H1 (cell line): Measurements from ENCODE around the gene NKD2. TPM values are rescaled to one million over a fixed set of nuclear protein-coding genes. Genes with fewer than 3 reads are reported as not detected.

Experiments
- CTCF ChIA-PET: fragments of 300-600 bp; sonication (Branson Sonifier 250); formaldehyde crosslinking; loops from one replicate; lab custom pipeline; 2021; ENCODE audit not compliant: partially characterized antibody; lab: Charles Lee
- POLR2A ChIA-PET: fragments of 300-600 bp; sonication (Branson Sonifier 250); formaldehyde crosslinking; loops from one replicate; lab custom pipeline; 2021; ENCODE audit warnings: inconsistent platforms; ENCODE audit not compliant: partially characterized antibody; lab: Charles Lee
- DNase-seq, 2 experiments: peaks; one replicate each; pipeline versions ENCODE4 v3.0.0 to v3.0.0-alpha.2; 2010 to 2022; ENCODE audit warnings: low spot score in 2 of 2, low read depth in 1 of 2, mixed read lengths in 1 of 2
- FAIRE-seq: peaks from 2 replicates; lab custom pipeline; 2011; peaks lifted over from hg19 to GRCh38; lab: Jason Lieb, UNC
- H2AFZ ChIP-seq: 2 replicates; pipeline ENCODE4 v1.8.1; 2012; ENCODE audit warnings: low read length, inconsistent platforms
- H2AK5ac ChIP-seq: 2 replicates; pipeline ENCODE4 v1.6.1; 2013; ENCODE audit warnings: low read depth, low read length
- H2BK120ac ChIP-seq: replicated peaks from 2 replicates; pipeline ENCODE3; 2013; ENCODE audit warnings: low read depth, low read length, inconsistent platforms
- H2BK12ac ChIP-seq: 2 replicates; pipeline ENCODE4 v1.6.1; 2013; ENCODE audit warnings: low read depth, low read length
- H2BK15ac ChIP-seq: 2 replicates; pipeline ENCODE4 v1.6.1; 2013; ENCODE audit warnings: low read length
- H2BK20ac ChIP-seq: 2 replicates; pipeline ENCODE4 v1.6.1; 2013; ENCODE audit warnings: low read length
- H2BK5ac ChIP-seq: 2 replicates; pipeline ENCODE4 v1.6.1; 2013; ENCODE audit warnings: low read depth, low read length
- H3K14ac ChIP-seq: 2 replicates; pipeline ENCODE4 v1.6.1; 2013; ENCODE audit warnings: inconsistent platforms; ENCODE audit not compliant: insufficient read length
- H3K18ac ChIP-seq: 2 replicates; pipeline ENCODE4 v1.6.1; 2013; ENCODE audit warnings: low read length; ENCODE audit errors: extremely low read depth
- H3K23ac ChIP-seq: 2 replicates; pipeline ENCODE4 v1.6.1; 2013; ENCODE audit warnings: inconsistent platforms; ENCODE audit not compliant: insufficient read length
- H3K23me2 ChIP-seq: 2 replicates; pipeline ENCODE4 v1.6.1; 2013; ENCODE audit warnings: low read depth, low read length
- H3K27ac ChIP-seq: 2 replicates; pipeline ENCODE4 v1.6.1; 2011; ENCODE audit warnings: low read depth, low read length, inconsistent platforms
- H3K27me3 ChIP-seq, 4 experiments: replicated peaks in 1 of 4; 1 replicate in 1 of 4; 2 replicates in 3 of 4; pipeline versions ENCODE4 v1.6.1 to v1.8.1; 2011 to 2013; ENCODE audit warnings: low read length in 3 of 4, mild to moderate bottlenecking in 3 of 4, inconsistent platforms in 2 of 4, mixed read lengths in 2 of 4, moderate library complexity in 1 of 4; ENCODE audit not compliant: control insufficient read depth in 3 of 4, insufficient read depth in 3 of 4; ENCODE audit errors: extremely low read depth in 1 of 4
- H3K36me3 ChIP-seq, 4 experiments: 2 replicates each; pipeline versions ENCODE4 v1.6.1 to v1.8.1; 2011 to 2013; ENCODE audit warnings: mild to moderate bottlenecking in 4 of 4, low read length in 3 of 4, moderate library complexity in 2 of 4, control low read depth in 1 of 4, inconsistent platforms in 1 of 4; ENCODE audit not compliant: insufficient read depth in 4 of 4, control insufficient read depth in 2 of 4
- H3K4ac ChIP-seq: replicated peaks from 2 replicates; pipeline ENCODE3; 2013; ENCODE audit warnings: low read length, low read depth, mixed read lengths, inconsistent platforms; ENCODE audit not compliant: insufficient read length
- H3K4me1 ChIP-seq, 4 experiments: replicated peaks in 1 of 4; 1 replicate in 1 of 4; 2 replicates in 3 of 4; pipeline versions ENCODE4 v1.6.1 to v1.8.1; 2011 to 2013; ENCODE audit warnings: low read length in 3 of 4, inconsistent platforms in 2 of 4, mixed read lengths in 1 of 4; ENCODE audit not compliant: insufficient read depth in 4 of 4, control insufficient read depth in 3 of 4
- H3K4me2 ChIP-seq, 2 experiments: 2 replicates each; pipeline versions ENCODE4 v1.6.1 to v1.8.1; 2011 to 2013; ENCODE audit warnings: low read depth in 2 of 2, low read length in 2 of 2, control low read depth in 1 of 2, inconsistent platforms in 1 of 2, mild to moderate bottlenecking in 1 of 2; ENCODE audit not compliant: insufficient read depth in 1 of 2
- H3K4me3 ChIP-seq, 4 experiments: fragments of 200-600, 300-600 bp in 1 of 4; sonication (generic), shearing (Covaris generic), sonication (Bioruptor Twin) in 1 of 4; 2 replicates each; pipeline versions ENCODE4 v1.5.1 to v1.8.1; 2011 to 2016; ENCODE audit warnings: low read length in 4 of 4, low read depth in 3 of 4, control low read depth in 2 of 4, inconsistent platforms in 2 of 4, mild to moderate bottlenecking in 2 of 4, mixed read lengths in 1 of 4, moderate library complexity in 1 of 4; ENCODE audit not compliant: insufficient read depth in 2 of 4; ENCODE audit errors: extremely low read depth in 1 of 4
- H3K56ac ChIP-seq: replicated peaks from 2 replicates; pipeline ENCODE3; 2013; ENCODE audit warnings: low read depth, mild to moderate bottlenecking, mixed read lengths, low read length, inconsistent platforms; ENCODE audit not compliant: insufficient read length
- H3K79me1 ChIP-seq: 2 replicates; pipeline ENCODE4 v1.6.1; 2013; ENCODE audit warnings: low read depth, low read length, control low read depth
- H3K79me2 ChIP-seq, 2 experiments: 2 replicates each; pipeline versions ENCODE4 v1.6.1 to v1.8.1; 2012 to 2013; ENCODE audit warnings: low read length in 2 of 2, mild to moderate bottlenecking in 2 of 2, inconsistent platforms in 1 of 2; ENCODE audit not compliant: insufficient read depth in 2 of 2, control insufficient read depth in 1 of 2
- H3K9ac ChIP-seq, 4 experiments: replicated peaks in 1 of 4; 1 replicate in 1 of 4; 2 replicates in 3 of 4; pipeline versions ENCODE4 v1.6.1 to v1.8.1; 2011 to 2013; ENCODE audit warnings: low read depth in 3 of 4, low read length in 3 of 4, control low read depth in 2 of 4, mild to moderate bottlenecking in 2 of 4, moderate library complexity in 2 of 4, inconsistent platforms in 1 of 4; ENCODE audit errors: extremely low read depth in 1 of 4
- H3K9me3 ChIP-seq, 2 experiments: 2 replicates each; pipeline versions ENCODE4 v1.6.1 to v1.8.1; 2012 to 2013; ENCODE audit warnings: mild to moderate bottlenecking in 2 of 2, moderate library complexity in 2 of 2, control low read depth in 1 of 2, inconsistent platforms in 1 of 2, low read depth in 1 of 2, low read length in 1 of 2, mixed read lengths in 1 of 2; ENCODE audit not compliant: insufficient read depth in 2 of 2
- H4K20me1 ChIP-seq, 2 experiments: replicated peaks in 1 of 2; 2 replicates each; pipeline versions ENCODE3 to v1.8.1; 2011 to 2013; ENCODE audit warnings: inconsistent platforms in 2 of 2, low read length in 2 of 2, mild to moderate bottlenecking in 1 of 2; ENCODE audit not compliant: insufficient read depth in 2 of 2, control insufficient read depth in 1 of 2
- H4K5ac ChIP-seq: 2 replicates; pipeline ENCODE4 v1.6.1; 2013; ENCODE audit warnings: low read length, low read depth, mixed read lengths, inconsistent platforms; ENCODE audit not compliant: insufficient read length
- H4K8ac ChIP-seq: 2 replicates; pipeline ENCODE4 v1.8.0; 2013; ENCODE audit warnings: mild to moderate bottlenecking, moderate library complexity, low read length, inconsistent platforms; ENCODE audit not compliant: insufficient read depth; ENCODE audit errors: extremely low read depth
- H4K91ac ChIP-seq: replicated peaks from 2 replicates; pipeline ENCODE3; 2013; ENCODE audit warnings: low read length, mixed read lengths, inconsistent platforms; ENCODE audit not compliant: insufficient read length
- CBX8 ChIP-seq: fragments of 300-800, 300-1000 bp; sonication (generic); IDR thresholded peaks from 2 replicates; pipeline ENCODE4 v1.7.1; 2016; ENCODE audit warnings: low read depth, low read length, borderline replicate concordance
- CTBP2 ChIP-seq: IDR thresholded peaks from 2 replicates; pipeline ENCODE4 v1.7.0; 2011; ENCODE audit warnings: borderline replicate concordance, mild to moderate bottlenecking, moderate library complexity, mixed read lengths, low read length; ENCODE audit not compliant: insufficient read depth, insufficient read length
- EGR1 ChIP-seq: IDR thresholded peaks from 2 replicates; pipeline ENCODE4 v1.6.1; 2011; ENCODE audit warnings: low read depth, low read length, borderline replicate concordance
- EP300 ChIP-seq, 2 experiments: IDR thresholded peaks; 1 replicate in 1 of 2; 2 replicates in 1 of 2; pipeline ENCODE4 v1.6.1; 2011 to 2012; ENCODE audit warnings: low read depth in 2 of 2, low read length in 2 of 2, mild to moderate bottlenecking in 2 of 2, borderline replicate concordance in 1 of 2, inconsistent platforms in 1 of 2, moderate library complexity in 1 of 2
- EZH2 ChIP-seq: fragments of 200-600 bp; sonication (generic); IDR thresholded peaks from 2 replicates; pipeline ENCODE4 v1.7.1; 2012; ENCODE audit warnings: low read depth, mild to moderate bottlenecking, moderate library complexity, low read length, inconsistent platforms; ENCODE audit not compliant: severe bottlenecking
- KDM1A ChIP-seq: fragments of 200-600, 300-600 bp; sonication (generic); IDR thresholded peaks from 2 replicates; pipeline ENCODE4 v1.7.1; 2016; ENCODE audit warnings: mild to moderate bottlenecking, low read length, borderline replicate concordance
- MAX ChIP-seq: IDR thresholded peaks from 2 replicates; pipeline ENCODE4 v1.6.1; 2012; ENCODE audit warnings: inconsistent platforms
- NRF1 ChIP-seq: IDR thresholded peaks from 2 replicates; pipeline ENCODE4 v1.6.1; 2011; ENCODE audit warnings: mild to moderate bottlenecking, low read depth, low read length, improper control_type of control experiment
- POLR2A ChIP-seq, 2 experiments: IDR thresholded peaks; 1 replicate in 1 of 2; 2 replicates in 1 of 2; pipeline ENCODE4 v1.6.1; 2011; ENCODE audit warnings: low read depth in 2 of 2, low read length in 2 of 2, mild to moderate bottlenecking in 2 of 2; ENCODE audit errors: control extremely low read depth in 1 of 2
- RFX5 ChIP-seq: IDR thresholded peaks from 2 replicates; pipeline ENCODE4 v1.6.1; 2011; ENCODE audit warnings: low read depth, low read length, improper control_type of control experiment, borderline replicate concordance
- SAP30 ChIP-seq: fragments of 300-600 bp; sonication (generic); IDR thresholded peaks from 2 replicates; pipeline ENCODE4 v1.7.1; 2012; ENCODE audit warnings: low read length, moderate library complexity, mild to moderate bottlenecking, inconsistent platforms; ENCODE audit not compliant: insufficient read depth, insufficient replicate concordance
- SUZ12 ChIP-seq: fragments of 200-600 bp; sonication (generic); IDR thresholded peaks from 2 replicates; pipeline ENCODE4 v1.6.1; 2012; ENCODE audit warnings: mild to moderate bottlenecking, inconsistent platforms, low read length, moderate library complexity, mixed read lengths
- WGBS, 2 experiments: shearing (Covaris generic) in 1 of 2; methylation state at CpG; one replicate each; pipeline versions ENCODE4 v1.1.6 to v1.1.7; 2013 to 2015; ENCODE audit warnings: low lambda C conversion rate in 2 of 2, mixed read lengths in 2 of 2, inconsistent platforms in 1 of 2, low coverage in 1 of 2, missing lambda C conversion rate in 1 of 2; ENCODE audit not compliant: insufficient replicate concordance in 2 of 2, insufficient coverage in 1 of 2, insufficient read length in 1 of 2; ENCODE audit errors: extremely low coverage in 1 of 2, missing lambda C conversion rate in 1 of 2; 5-methylcytosine and 5-hydroxymethylcytosine counted together
- polyA plus RNA-seq, 7 experiments: library from polyadenylated mRNA; depleted of rRNA in 3 of 7; stranded (reverse) in 5 of 7; unstranded in 2 of 7; fragments of >200 nt in 5 of 7; fragments of 200-250 nt in 2 of 7; gene quantifications; 1 replicate in 5 of 7; 2 replicates in 1 of 7; 4 replicates in 1 of 7; pipeline versions ENCODE4 v1.2.1 to v1.2.3, GENCODE V29; 2011 to 2013; ENCODE audit warnings: missing spikeins in 2 of 7, mixed read lengths in 2 of 7
- total RNA-seq: library from RNA; stranded (reverse); fragmentation: NEBNext Ultra II Directional; extraction: Animal tissue kit (Norgen Biotek cat#: 25700); gene quantifications from 2 replicates; pipeline ENCODE4 v1.2.1, GENCODE V29; 2021

NKD2 gene
- total and polyA plus RNA-seq, 2 of the 8 experiments (the other 6 are each of a cell fraction or from before 2014, with no cell fraction given): 5.5 to 7.9 TPM

GRCh38 chr5:1003296-1003937 is 5.2 kb upstream of the NKD2 start:
- no peaks in the 10 kb centered on the region for H3K79me2 ChIP-seq
- no peak overlapping the region for H2BK15ac ChIP-seq
- H2BK120ac ChIP-seq: no peak overlapping the region
- no peak overlapping the region for H3K4ac ChIP-seq
- no peak overlapping the region for H2BK5ac ChIP-seq
- no peak overlapping the region for H4K8ac ChIP-seq
- POLR2A ChIA-PET: no interaction called here
- no peaks in the 10 kb centered on the region; the same call in 1 of the 2 replicates for H3K79me1 ChIP-seq
- no peak overlapping the region for H3K9ac ChIP-seq
- CTCF ChIA-PET: interaction anchor here (1.0 kb wide), 1 partner anchor 83 kb away, joined by 3 read pairs; no protein-coding TSS in a partner anchor
- H2BK20ac ChIP-seq: no peak overlapping the region
- no peak overlapping the region for H3K18ac ChIP-seq
- no peak overlapping the region for H3K27ac ChIP-seq
- no peak overlapping the region for H3K14ac ChIP-seq
- H2AK5ac ChIP-seq: no peak overlapping the region
- peaks cover 13 to 48% (median 46%) of the 10 kb centered on the region in 4 experiments for H3K27me3 ChIP-seq
- no peaks in the 10 kb centered on the region for H3K36me3 ChIP-seq
- H4K20me1 ChIP-seq: no peaks in the 10 kb centered on the region
- FAIRE-seq: no peak
- 83% methylated on average over 21 of the region's 21 CpGs; no CpG with 5 or more reads in 1 of the 2 experiments for WGBS, 2 experiments
- H3K23ac ChIP-seq: no peak overlapping the region
- no peak overlapping the region for H4K5ac ChIP-seq
- H4K91ac ChIP-seq: no peak overlapping the region
- TF ChIP-seq CBX8: no peak
- TF ChIP-seq EZH2: no peak
- TF ChIP-seq EP300 (IDR thresholded peaks at IDR 0.05; ENCODE audit: borderline replicate concordance in 1 of 2, low read depth in 2 of 2, low read length in 2 of 2): no peak
- no peak for TF ChIP-seq POLR2A (IDR thresholded peaks at IDR 0.05; ENCODE audit: control extremely low read depth in 1 of 2, low read depth in 2 of 2, low read length in 2 of 2)
- TF ChIP-seq EGR1: no peak
- TF ChIP-seq NRF1: no peak
- TF ChIP-seq KDM1A: no peak
- TF ChIP-seq SAP30: no peak
- no peak for TF ChIP-seq MAX
- TF ChIP-seq CTBP2: no peak
- no peak for TF ChIP-seq RFX5
- TF ChIP-seq SUZ12: no peak
- H2BK12ac ChIP-seq: no peak overlapping the region
- no peak overlapping the region for H3K56ac ChIP-seq
- H3K4me3 ChIP-seq: no peak overlapping the region
- H3K9me3 ChIP-seq: no peaks in the 10 kb centered on the region
- no peak overlapping the region; a peak in 1 of 4 replicates for H3K4me2 ChIP-seq
- DNase-seq: no peak
- H3K23me2 ChIP-seq: peaks cover 2% of the 10 kb centered on the region; the same call in 1 of the 2 replicates
- H2AFZ ChIP-seq: no peak overlapping the region
- H3K4me1 ChIP-seq: peaks cover 0 to 9% (median 3%) of the 10 kb centered on the region in 4 experiments; a peak in 4 of 7 replicates
